Activated T-helper 9 cell treated with anti-CD3 and anti-CD28 coated beads, Interleukin-2, amount 50 U/mL, for 16 hours (primary cell): ENCODE data around the gene EBF3.

Experiments
- DNase-seq: peaks from one replicate; pipeline ENCODE4 v3.0.0-alpha.2; 2020; ENCODE audit warnings: low read depth

The EBF3 gene

DNA sequence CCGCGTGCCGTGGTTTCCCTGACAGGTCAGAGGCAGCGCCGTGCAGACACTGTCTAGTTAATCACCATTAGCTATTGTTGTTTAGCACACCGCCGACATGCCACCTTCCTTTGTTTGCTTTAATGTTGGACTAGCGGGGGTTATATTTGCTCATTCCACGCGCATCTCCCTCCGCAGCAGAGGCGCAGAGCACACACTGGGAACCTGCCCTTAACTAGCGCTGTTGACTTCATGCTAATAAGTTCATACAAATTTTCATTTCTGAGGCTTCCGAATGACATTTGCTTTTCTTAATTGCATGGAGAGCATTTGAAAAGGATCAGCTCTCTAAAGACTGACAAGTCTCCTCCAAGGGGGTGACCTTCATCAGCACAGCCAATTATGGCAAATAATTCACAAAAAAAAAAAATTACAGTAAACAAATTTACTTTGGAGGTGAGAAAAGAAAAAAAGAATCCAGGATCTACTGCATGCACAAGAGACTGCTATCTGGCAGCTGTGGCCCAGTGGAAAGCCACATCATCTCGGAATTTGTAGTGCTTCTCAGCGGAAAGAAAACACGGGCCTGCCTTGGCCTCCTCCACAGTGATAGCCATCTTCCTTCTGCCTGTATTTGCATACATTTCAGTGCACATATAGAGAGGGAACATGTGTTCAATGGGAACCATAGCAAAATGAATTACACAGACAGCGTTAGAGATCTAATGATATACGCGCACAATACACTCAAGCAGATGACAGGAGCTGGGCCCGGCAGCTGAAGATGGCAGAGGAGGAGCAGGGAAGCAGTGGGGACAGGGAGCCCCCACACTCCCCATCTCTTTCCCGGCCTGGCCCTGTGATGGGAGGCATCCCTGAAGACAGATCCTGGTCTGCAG, 94.2 kb downstream of the EBF3 start:
- DNase-seq: no peak

DNA sequence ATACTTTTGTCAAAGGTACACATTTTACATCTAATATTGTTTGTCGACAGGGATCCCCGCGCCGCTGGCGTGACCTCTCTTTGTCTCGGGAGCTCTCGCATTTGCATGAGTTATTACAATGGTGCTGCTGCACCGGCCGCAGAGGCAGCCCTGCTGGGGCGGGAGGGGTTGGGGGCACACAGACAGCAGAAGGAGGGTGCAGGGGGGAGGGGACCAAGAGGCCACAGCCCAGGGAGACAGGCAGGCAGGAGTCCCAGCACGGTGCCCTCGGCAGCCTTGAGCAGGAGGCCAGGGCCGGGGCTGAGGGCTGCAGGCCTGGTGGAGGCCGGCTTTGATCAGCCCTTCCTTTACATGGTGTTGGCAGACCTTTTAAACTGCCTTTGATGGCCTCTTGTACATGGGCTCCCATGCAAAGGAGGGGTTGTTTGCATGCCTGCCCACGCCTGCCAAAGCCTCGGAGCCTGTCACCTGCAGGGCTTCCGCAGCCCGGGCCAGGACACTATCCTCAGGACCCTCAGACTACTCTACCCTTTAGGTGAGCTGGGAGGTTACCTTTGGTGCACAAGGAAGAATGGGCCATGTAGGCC, 95.5 kb downstream of the EBF3 start:
- DNase-seq: no peak

DNA sequence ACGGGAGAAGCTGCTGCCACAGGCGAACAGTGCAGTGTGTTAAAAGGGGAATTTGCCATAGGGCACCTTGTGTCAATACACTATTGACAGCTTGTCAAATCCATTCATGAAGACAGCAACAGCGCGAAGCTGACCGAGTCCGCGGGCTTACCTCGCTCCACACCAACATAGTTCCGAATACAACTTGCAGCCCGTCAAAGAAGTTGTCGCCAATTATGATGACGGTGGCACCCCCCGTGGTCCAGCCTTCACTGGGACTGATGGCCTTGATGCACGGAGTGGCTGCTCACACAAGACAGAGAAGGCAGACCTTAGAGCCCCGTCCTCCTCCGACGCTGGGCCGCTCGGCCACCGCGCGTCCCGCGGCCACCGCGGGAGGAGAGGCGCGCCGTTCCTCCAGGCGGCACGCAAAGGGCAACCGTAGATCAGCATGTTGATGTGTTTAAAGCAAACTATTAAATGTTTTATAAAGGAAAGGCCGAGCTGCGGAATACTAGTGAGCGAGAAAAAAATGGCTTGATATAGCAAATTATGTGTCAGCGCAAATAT, 96.4 kb downstream of the EBF3 start:
- no peak for DNase-seq

DNA sequence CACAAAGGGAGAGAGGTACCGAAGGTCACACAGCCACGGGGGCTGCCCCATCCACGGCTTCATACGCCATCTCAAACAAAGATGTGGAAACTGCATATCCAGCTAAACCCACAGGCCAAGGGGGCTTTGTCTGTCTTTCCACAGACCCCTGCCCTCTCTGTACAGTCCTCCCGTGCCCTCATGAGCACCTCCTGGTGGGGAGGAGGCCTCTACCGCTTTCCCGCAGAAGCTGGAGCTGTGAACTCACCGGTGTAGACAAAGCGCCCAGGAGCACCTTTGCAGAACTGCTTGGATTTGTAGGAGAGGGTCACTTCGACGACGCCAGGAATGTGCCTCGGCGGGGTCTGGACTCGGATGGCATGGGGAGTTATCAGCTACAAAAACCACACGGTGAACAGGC, 97.2 kb downstream of the EBF3 start:
- no peak for DNase-seq

DNA sequence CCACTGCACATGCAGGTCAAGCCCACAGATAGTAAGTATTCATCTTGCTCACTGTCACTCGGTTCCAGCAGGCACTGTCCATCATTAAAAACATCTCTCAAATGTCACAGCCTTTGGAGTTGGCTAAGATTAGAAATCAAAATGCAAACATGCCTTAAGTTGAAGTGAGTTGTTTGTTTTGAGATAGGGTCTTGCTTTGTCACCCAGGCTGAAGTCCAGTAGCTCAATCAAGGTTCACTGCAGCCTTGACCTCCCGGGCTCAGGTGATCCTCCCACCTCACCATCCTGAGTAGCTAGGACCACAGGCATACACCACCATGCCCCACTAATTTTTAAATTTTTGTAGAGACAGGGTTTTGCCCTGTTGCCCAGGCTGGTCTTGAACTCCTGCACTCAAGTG, 98.1 kb downstream of the EBF3 start:
- no peak for DNase-seq

DNA sequence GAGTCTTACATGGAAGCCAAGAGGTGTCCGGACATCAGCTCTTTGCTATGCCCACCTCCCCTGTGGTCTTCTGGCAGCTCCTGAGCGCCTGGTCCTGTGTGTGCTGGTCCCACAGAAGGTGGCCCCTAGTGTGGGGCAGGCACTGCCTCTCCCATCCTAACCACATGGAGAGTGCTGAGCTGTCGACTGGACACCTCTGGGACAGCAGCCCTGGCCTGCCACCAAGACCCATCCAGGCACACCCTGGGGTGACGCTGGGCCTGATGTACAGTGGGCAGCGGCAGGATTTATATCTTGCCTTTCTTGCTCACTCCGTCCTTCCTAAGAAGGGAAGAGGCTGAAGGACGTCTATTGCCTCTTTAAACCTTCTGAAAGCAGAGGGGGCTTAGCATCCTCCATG, 98.7 kb downstream of the EBF3 start:
- no peak for DNase-seq

DNA sequence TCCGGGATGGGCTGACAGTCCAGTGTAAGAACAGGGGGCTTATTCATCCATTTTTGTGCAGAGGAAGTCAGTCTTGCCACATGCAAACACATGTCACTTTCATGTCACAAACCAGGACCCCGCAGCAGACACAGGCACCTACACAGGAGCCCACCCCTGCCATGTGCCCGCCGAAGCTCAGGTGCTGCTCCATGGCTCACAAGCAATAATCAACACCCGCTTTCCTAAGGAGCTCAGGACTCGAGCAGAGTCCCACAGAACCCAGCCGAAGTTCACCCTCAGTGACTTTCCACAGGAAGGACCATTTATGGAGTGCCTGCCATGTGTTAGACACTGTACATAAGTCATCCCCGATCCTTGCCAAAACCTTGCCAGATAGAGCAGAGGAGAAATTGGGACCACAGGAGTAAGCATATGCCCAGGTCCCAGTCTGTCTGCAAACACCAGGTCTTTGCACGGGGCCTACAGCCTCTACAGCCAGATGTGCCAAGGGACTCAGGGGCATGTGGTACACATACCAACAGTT, 99.4 kb downstream of the EBF3 start:
- DNase-seq: no peak

DNA sequence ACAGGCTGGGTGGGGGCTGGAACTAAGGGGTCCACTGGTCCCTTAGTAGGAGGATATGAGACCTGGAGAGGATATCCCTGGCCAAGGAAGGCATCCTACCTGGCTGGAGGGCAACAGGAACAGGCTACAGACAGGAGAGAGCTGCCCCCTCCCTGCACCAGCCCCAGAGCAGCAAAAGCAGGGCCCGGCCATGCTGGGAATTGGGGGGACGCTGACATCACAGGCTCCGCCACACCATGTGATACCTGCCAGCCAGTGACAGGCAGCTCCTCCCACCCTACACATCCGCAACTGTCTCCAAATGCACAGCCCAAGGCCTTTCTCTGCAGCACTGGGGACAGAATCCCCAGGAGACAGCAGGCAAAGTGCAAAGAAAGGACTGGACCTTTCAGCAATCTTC, 100.0 kb downstream of the EBF3 start:
- no peak for DNase-seq

DNA sequence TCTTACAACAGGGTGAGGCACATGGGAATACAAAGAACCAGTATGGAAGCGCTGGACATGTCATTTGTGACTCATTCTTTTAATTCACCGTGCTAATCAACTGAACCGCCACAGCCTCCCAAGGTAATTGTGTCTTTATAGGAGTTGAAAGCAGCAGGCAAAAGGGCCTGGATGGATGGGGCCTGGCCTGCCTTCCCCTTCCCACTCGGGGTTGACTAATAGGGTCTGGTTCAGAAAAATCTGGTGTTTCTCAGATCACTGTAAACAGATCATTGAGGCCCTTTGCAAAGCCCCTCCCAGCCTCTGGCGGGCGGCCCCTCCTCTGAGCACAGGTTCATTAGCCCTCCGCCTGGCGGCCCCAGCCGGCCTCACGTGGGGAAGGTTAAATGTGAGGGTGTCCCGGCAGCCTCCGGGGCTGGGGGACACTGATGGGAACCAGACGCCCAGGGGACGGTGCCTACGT, 100.8 kb downstream of the EBF3 start:
- no peak for DNase-seq

DNA sequence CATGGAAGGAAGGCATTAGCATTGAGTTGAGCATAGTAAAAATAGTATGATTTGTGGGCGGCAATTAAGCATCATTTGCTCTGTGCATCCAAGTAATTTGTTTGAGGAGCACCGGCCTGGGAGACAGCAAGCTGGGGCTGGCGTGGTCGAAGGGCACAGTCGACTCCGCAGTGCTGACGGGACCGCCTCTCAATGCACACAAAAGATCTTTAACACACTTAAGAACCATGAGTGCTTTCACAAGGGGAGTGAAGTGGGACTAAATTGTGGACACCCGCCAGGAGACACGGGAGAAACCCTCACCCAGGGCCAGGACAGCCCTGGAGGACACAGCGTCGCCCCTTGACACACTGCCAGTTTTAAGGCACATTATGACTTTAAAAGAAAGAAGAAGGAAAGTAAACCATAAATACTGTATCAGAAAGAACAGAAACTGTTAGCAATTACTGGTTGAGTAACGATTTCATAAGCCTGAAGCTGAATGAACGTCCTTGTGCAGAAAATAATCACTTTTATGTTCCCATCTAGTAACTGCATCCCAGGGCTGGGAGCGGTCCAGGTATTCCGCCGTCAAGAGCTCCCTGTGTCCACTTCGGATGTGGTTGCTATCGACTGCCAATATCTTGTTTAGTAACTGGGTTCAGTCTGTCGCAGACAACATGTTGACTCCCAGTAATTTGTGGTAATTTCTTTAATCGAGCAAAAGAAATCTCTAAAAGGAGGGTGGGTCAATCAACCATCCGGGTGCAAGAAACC, 102.1 kb downstream of the EBF3 start:
- DNase-seq: no peak

DNA sequence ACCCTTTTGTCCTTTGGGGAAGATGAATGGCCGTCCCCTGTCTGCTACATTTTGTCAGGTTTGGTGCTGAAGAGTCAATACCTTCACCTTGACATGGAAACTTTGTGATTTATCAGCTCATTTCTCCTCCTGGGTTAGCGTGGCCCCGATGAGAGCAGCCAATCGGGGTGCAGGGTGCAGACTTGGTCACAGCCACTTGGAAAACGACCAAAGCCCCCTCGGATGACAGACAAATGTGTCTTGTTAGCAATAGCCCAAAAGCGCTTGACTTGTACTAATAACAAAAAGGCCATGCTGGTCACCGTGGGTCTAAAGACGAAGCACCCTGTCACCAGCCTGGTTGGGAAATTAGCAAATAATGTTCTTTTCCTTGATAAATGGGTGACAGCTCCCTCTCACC, 103.7 kb downstream of the EBF3 start:
- no peak for DNase-seq

DNA sequence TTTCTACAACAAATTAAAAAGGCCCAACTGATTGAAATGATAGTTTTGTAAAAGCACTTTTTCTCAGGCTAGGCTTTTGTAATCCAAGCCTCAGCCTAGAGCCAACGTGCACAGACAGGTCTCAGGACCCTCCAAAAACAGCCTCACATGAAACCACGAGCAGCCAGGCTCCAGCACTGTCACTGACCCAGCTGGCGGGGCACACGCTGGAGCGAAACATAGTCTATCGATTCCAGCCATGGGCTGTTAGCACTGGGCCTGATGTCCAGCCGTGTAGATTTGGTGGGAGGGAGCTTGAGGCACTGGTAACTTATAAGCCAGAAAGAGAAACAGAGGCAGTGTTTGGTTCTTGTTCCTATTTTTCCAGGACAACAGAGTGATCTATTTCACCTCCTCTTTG, 104.5 kb downstream of the EBF3 start:
- DNase-seq: no peak

DNA sequence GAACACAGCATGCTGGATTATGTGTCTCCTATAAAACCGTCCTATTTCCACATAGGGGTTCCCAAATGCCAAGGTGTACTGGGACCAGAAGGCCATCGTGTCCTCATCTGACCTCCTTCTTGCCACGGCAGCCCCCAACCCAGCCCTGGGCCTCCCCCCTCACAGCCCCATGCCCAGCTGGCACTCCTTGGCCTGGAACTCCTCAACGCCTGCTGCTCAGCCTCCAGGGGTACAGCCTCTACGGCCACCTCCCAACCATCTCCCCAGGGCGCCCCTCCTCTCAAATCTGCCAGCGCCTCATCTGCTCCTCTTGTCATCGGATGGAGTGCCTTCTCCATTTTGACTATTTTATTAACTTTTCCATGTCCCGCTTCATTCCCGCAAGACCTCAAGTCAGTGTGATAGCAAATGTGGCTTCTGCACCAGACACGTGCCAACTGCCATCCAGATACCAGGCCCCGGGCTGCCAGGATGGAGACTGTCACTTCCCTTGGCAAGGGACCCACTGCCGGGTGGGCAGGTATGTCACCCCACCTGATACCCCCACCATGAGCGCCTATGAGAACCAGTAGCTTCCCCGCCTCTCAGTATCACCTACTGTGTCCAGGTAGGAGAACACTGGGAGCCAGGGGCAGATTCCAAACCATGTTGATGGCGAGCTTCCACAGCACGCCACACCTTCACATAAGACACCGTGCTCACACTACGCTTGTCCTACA, 106.7 kb downstream of the EBF3 start:
- DNase-seq: no peak

DNA sequence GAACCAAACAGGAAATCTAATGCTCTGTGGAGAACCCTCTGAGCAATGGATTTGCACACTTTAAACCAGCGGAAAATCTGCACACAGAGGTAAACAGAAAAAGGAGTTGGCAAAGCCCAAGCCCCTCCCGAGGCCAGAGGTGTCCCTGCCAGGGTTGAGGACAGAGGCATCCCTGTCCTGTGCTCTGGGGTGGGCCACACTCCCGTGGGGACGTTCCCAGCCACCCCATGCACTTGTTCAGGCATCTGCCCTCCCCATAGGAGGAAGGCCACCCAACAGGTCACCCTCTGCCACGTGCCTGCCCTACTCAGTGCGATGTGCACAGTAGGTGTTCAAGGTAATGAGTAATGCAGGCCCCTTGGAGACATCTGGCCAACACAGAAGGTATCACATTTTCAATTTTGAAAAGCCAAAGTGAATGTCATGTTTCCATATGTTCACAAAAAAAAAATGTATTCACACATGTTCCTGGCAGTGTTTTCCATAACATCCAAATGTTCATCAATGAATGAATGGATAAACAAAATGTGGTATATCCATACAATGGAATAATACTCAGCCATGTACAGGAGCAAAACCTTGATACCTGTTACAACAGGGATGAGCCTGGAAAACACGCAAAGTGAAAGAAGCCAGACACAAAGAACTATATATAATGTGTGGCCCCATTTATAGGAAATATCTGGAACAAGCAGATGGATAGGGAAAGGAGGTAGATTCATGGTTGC, 108.1 kb downstream of the EBF3 start:
- no peak for DNase-seq

DNA sequence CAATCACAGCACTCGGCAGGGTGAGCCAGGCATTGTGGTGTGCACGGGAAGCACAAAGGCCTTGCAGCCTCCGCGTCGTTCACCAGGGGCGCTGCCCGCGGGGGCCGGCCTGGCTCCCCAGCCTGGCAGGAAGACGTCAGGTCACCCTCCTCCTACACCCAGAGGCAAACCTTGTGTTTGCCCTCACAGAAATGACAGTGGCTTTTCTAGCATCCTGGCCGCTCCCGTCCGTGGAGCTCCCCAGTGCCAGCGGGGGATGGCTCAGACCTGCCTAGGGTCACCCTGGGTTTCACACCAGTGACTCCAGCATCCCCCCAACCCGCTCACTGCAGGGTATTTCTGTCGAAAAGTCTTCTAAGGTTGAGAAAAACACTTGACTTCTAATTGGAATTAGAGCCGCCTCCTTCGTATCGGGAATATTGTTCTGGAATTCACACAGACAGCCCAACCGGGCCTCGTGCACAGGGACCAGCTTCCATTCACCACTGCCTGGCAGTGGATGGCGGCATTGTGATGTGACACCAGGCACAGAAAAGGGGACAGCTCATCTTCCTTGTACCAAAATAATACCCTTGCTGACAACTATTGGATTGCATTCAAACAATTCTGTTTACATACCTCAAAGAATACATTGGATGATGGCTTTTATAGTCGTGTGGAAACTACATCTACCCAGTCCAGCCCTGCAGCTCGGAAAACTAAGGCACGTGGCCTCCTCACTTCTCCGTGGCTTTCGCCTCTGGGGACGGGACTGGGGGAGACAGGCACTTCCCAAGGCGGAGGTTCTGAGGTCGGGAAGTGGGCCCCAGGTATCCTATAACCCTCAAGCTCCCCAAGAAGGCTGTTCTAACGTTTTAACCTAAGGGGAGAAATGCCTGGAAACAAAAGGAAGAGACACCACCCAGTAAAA, 109.0 kb downstream of the EBF3 start:
- no peak for DNase-seq

DNA sequence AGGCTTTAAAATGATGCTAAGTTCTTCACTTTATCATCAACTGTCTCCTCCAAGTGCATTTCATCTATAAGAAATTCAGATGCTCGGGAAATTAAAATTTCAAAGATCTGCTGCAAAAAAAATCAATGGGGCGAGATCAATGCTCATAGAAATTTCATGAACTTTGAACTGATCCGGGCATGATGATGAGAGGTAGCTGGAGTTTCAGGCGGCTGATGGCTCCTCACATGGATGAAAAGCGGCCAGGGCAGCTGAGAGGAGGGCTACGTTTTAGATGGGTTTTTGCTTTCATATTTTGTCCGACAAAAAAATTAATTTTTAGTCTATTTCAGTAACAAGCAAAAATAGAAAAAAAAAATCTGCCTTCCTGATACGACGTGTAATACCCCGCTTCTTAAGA, 109.9 kb downstream of the EBF3 start:
- no peak for DNase-seq

DNA sequence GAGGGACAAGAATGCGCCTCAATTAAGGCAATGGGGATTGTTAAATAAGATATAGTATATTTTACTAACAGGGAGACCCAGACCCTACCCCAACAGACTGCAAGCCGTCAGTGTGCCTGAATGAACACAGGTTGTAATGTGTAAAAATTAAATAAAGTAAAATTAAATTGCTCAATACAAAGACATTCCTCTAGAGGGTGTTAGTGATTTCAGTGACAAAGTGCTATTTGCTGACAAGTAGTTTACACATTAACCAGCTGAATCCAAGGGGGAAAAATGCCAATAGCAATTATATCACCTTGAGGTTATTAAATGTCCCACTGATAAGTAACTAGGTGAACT, 110.5 kb downstream of the EBF3 start:
- DNase-seq: no peak

DNA sequence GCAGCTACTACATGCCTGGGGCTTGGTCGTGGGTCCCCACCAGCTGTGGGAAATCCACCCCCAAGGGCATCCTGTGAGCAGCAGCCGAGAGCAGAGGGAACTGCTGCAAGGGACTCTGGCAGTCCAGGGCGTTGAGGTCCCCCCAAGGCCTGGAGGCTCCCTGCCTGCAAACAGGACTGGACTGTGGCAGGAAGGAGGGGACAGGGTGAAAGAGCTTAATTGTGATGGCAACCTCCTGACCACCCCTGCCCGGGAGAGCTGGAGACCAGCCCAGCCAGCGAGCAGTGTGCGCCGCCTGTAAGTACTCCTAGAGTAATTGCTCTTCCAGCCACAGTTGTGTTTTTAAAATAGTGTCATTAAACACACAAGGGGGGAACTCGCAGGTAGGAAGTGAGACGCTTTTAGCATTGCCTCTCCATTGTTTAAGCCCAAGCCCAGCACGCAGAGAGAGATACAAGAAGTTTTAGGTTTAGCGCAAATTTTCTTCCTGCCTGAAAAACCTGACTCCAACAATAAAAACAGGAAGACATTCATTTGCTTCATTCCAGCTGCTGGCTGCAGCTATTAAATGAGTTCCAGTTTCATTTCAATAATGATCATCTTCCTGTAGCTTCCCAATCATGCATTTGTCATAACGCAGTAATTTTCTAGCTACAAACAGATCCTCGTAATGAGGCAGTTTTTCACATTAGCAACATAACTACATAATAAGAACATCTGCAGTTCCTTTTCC, 111.1 kb downstream of the EBF3 start:
- DNase-seq: no peak

DNA sequence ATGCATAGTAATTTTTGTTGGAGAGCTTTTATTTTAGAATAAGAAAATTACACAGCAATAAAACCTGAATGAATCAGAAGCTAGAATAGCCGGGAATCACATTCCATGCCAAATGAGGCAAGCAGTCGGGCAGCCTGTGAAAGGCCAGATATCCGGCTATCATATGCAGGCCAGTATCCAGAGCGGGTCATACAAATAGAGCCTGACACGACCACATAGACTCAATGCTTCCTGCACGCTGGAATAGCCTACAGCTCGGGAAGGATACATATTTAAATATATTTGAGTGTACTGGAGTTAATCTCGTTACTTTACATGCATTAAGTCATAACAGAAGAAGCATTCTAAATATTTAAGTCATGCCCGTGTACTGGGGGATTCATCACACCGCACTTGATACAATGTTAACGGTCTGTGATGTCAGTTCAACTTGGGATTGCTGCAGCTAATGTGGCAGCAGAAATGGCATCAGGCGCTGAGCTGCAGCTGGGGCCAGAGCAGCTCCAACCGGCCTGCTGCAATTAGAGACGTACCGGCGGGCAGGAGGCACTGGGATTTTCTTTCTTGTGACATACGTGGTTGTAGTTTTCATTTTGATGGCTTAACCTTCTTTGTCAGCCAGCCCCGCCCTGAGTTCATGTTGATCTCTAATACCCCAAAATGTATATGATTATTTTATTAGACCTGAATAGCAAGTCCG, 112.0 kb downstream of the EBF3 start:
- DNase-seq: no peak
